Vagina (tissue), 2 donors: Measurements from ENCODE around the gene PSMD14.

ENCODE experiments used
- CTCF ChIP-seq, 3 experiments: fragments of 450-650 bp in 2 of 3; fragments of 200-600 bp in 1 of 3; sonication (generic) in 1 of 3; IDR thresholded peaks; one replicate each; pipeline ENCODE4 v1.5.1; 2017 to 2019; ENCODE audit warnings: antibody characterized with exemption in 3 of 3, mild to moderate bottlenecking in 2 of 3, moderate library complexity in 2 of 3
- POLR2A ChIP-seq, 2 donors: fragments of 450-650 bp; IDR thresholded peaks; one replicate each; pipeline ENCODE4 v1.6.1; 2017; ENCODE audit warnings: antibody characterized with exemption in 2 of 2, mild to moderate bottlenecking in 2 of 2, moderate library complexity in 2 of 2
- POLR2AphosphoS5 ChIP-seq, 2 donors: sonication (generic); formaldehyde crosslinking; IDR thresholded peaks; one replicate each; pipeline ENCODE4 v1.9.0; 2017; ENCODE audit warnings: antibody characterized with exemption in 2 of 2, mild to moderate bottlenecking in 2 of 2, low read depth in 1 of 2; ENCODE audit not compliant: insufficient read depth in 1 of 2

GRCh38 chr2:161369311-161369710 lies 61.1 kb downstream of the PSMD14 start:
- no peak for TF ChIP-seq POLR2A (IDR thresholded peaks at IDR 0.05)
- TF ChIP-seq CTCF (IDR thresholded peaks at IDR 0.05): no peak
- TF ChIP-seq POLR2AphosphoS5 (IDR thresholded peaks at IDR 0.05; ENCODE audit: insufficient read depth in 1 of 2, low read depth in 1 of 2): no peak
